T-helper 1 cell treated with Interleukin-12 subunit alpha and Interleukin-12 subunit beta and Interleukin-4 antibody, amounts not matched to agents 30 μg/mL and 1 μg/mL, for 36 hours (primary cell): ENCODE measurements around the gene PANX2.

Experiments
- H3K27ac Mint-ChIP-seq: one replicate; pipeline ENCODE4 v1.8.0; 2021; ENCODE audit warnings: mild to moderate bottlenecking, mixed read lengths
- H3K27me3 Mint-ChIP-seq: one replicate; pipeline ENCODE4 v1.8.0; 2021; ENCODE audit warnings: low read depth, mixed read lengths
- H3K36me3 Mint-ChIP-seq: one replicate; pipeline ENCODE4 v1.8.0; 2021; ENCODE audit warnings: low read depth, mixed read lengths
- H3K4me1 Mint-ChIP-seq: one replicate; pipeline ENCODE4 v1.8.0; 2021; ENCODE audit warnings: low read depth, mixed read lengths
- H3K4me3 Mint-ChIP-seq: one replicate; pipeline ENCODE4 v1.8.0; 2021; ENCODE audit warnings: mild to moderate bottlenecking, moderate library complexity, mixed read lengths
- H3K9me3 Mint-ChIP-seq: one replicate; pipeline ENCODE4 v1.8.0; 2021; ENCODE audit warnings: mixed read lengths

The PANX2 gene

GRCh38 chr22:50192436-50193204 is 22.1 kb downstream of the PANX2 start:
- H3K36me3 Mint-ChIP-seq, result peaks cover 8% of the 10 kb centered on the region
- H3K4me1 Mint-ChIP-seq, result peaks cover 27% of the 10 kb centered on the region
- no peaks in the 10 kb centered on the region for H3K9me3 Mint-ChIP-seq
- peak overlapping the region; percentile 97 for H3K27ac Mint-ChIP-seq
- no peaks in the 10 kb centered on the region for H3K27me3 Mint-ChIP-seq
- H3K4me3 Mint-ChIP-seq, result peak overlapping the region; percentile 71

- peaks cover 25% of the 10 kb centered on the region for H3K4me1 Mint-ChIP-seq
- H3K27me3 Mint-ChIP-seq, result no peaks in the 10 kb centered on the region
- peaks cover 8% of the 10 kb centered on the region for H3K36me3 Mint-ChIP-seq
- no peaks in the 10 kb centered on the region for H3K9me3 Mint-ChIP-seq
- H3K4me3 Mint-ChIP-seq, result no peak overlapping the region
- H3K27ac Mint-ChIP-seq, result no peak overlapping the region
Observed at GRCh38 chr22:50193621-50194020, 23.1 kb downstream of the PANX2 start.

- H3K4me3 Mint-ChIP-seq, result no peak overlapping the region
- H3K9me3 Mint-ChIP-seq, result no peaks in the 10 kb centered on the region
- H3K36me3 Mint-ChIP-seq, result peaks cover 8% of the 10 kb centered on the region
- H3K27me3 Mint-ChIP-seq, result no peaks in the 10 kb centered on the region
- peaks cover 22% of the 10 kb centered on the region for H3K4me1 Mint-ChIP-seq
- H3K27ac Mint-ChIP-seq, result no peak overlapping the region
Observed at GRCh38 chr22:50194037-50194805, 23.7 kb downstream of the PANX2 start.

- no peak overlapping the region for H3K27ac Mint-ChIP-seq
- no peaks in the 10 kb centered on the region for H3K9me3 Mint-ChIP-seq
- no peaks in the 10 kb centered on the region for H3K27me3 Mint-ChIP-seq
- H3K4me3 Mint-ChIP-seq, result no peak overlapping the region
- H3K36me3 Mint-ChIP-seq, result peaks cover 7% of the 10 kb centered on the region
- peaks cover 15% of the 10 kb centered on the region for H3K4me1 Mint-ChIP-seq
Observed at GRCh38 chr22:50196256-50196655, 25.7 kb downstream of the PANX2 start.

- Mint-ChIP-seq H3K27ac (no peak overlapping the region), H3K36me3 (peaks cover 5% of the 10 kb centered on the region), H3K9me3 (no peaks in the 10 kb centered on the region), H3K4me3 (no peak overlapping the region), H3K27me3 (no peaks in the 10 kb centered on the region), H3K4me1 (peaks cover 12% of the 10 kb centered on the region)
Observed at GRCh38 chr22:50197000-50197800, 26.7 kb downstream of the PANX2 start.

- H3K4me3 Mint-ChIP-seq, result no peak overlapping the region
- H3K36me3 Mint-ChIP-seq, result peaks cover 4% of the 10 kb centered on the region
- H3K27ac Mint-ChIP-seq, result no peak overlapping the region
- peaks cover 11% of the 10 kb centered on the region for H3K4me1 Mint-ChIP-seq
- H3K27me3 Mint-ChIP-seq, result no peaks in the 10 kb centered on the region
- H3K9me3 Mint-ChIP-seq, result no peaks in the 10 kb centered on the region
Observed at GRCh38 chr22:50197856-50198623, 27.5 kb downstream of the PANX2 start.

GRCh38 chr22:50198624-50199017 is 28.1 kb downstream of the PANX2 start:
- H3K27me3 Mint-ChIP-seq, result no peaks in the 10 kb centered on the region
- no peaks in the 10 kb centered on the region for H3K9me3 Mint-ChIP-seq
- H3K36me3 Mint-ChIP-seq, result peaks cover 6% of the 10 kb centered on the region
- H3K27ac Mint-ChIP-seq, result no peak overlapping the region
- H3K4me3 Mint-ChIP-seq, result no peak overlapping the region
- H3K4me1 Mint-ChIP-seq, result peaks cover 13% of the 10 kb centered on the region

- H3K27ac Mint-ChIP-seq, result no peak overlapping the region
- peaks cover 9% of the 10 kb centered on the region for H3K36me3 Mint-ChIP-seq
- H3K9me3 Mint-ChIP-seq, result no peaks in the 10 kb centered on the region
- peak overlapping the region; percentile 56 for H3K4me3 Mint-ChIP-seq
- H3K27me3 Mint-ChIP-seq, result no peaks in the 10 kb centered on the region
- peaks cover 13% of the 10 kb centered on the region for H3K4me1 Mint-ChIP-seq
Observed at GRCh38 chr22:50199251-50199721, 28.8 kb downstream of the PANX2 start.

- Mint-ChIP-seq H3K27me3 (no peaks in the 10 kb centered on the region), H3K4me3 (peak overlapping the region; percentile 56), H3K27ac (no peak overlapping the region), H3K4me1 (peaks cover 19% of the 10 kb centered on the region), H3K36me3 (peaks cover 12% of the 10 kb centered on the region), H3K9me3 (no peaks in the 10 kb centered on the region)
Observed at GRCh38 chr22:50199829-50200460, 29.4 kb downstream of the PANX2 start.

- H3K9me3 Mint-ChIP-seq, result no peaks in the 10 kb centered on the region
- peak within 1 kb of the TSS; percentile 84 for H3K4me3 Mint-ChIP-seq
- peaks cover 19% of the 10 kb centered on the region for H3K4me1 Mint-ChIP-seq
- peak within 1 kb of the TSS; percentile 52 for H3K27ac Mint-ChIP-seq
- H3K27me3 Mint-ChIP-seq, result no peaks in the 10 kb centered on the region
- H3K36me3 Mint-ChIP-seq, result peaks cover 12% of the 10 kb centered on the region
Observed at GRCh38 chr22:50200461-50201190, 30.1 kb downstream of the PANX2 start, which contains the start of gene SELENOO. SELENOO (plus strand) TSS chr22:50201011; CDS start chr22:50201037, 26 bp downstream.

- peaks cover 15% of the 10 kb centered on the region for H3K36me3 Mint-ChIP-seq
- no peaks in the 10 kb centered on the region for H3K27me3 Mint-ChIP-seq
- peak overlapping the region; percentile 84 for H3K4me3 Mint-ChIP-seq
- H3K4me1 Mint-ChIP-seq, result peaks cover 19% of the 10 kb centered on the region
- peak overlapping the region; percentile 49 for H3K27ac Mint-ChIP-seq
- no peaks in the 10 kb centered on the region for H3K9me3 Mint-ChIP-seq
Observed at GRCh38 chr22:50201191-50202129, 30.9 kb downstream of the PANX2 start.

GRCh38 chr22:50202130-50202666 is 31.7 kb downstream of the PANX2 start:
- Mint-ChIP-seq H3K27me3 (no peaks in the 10 kb centered on the region), H3K4me3 (peak overlapping the region; percentile 84), H3K27ac (peak overlapping the region; percentile 49), H3K9me3 (no peaks in the 10 kb centered on the region), H3K36me3 (peaks cover 15% of the 10 kb centered on the region), H3K4me1 (peaks cover 19% of the 10 kb centered on the region)
